ENCODE results near the gene CAMTA1. TPM values are rescaled to one million over a fixed set of nuclear protein-coding genes. Genes with fewer than 3 reads are reported as not detected.
A peak's percentile ranks its signal among the peaks of the same experiment; 100 is the strongest.

Gene CAMTA1
- polyA plus RNA-seq, 1 experiment = 23.1 TPM

DNA sequence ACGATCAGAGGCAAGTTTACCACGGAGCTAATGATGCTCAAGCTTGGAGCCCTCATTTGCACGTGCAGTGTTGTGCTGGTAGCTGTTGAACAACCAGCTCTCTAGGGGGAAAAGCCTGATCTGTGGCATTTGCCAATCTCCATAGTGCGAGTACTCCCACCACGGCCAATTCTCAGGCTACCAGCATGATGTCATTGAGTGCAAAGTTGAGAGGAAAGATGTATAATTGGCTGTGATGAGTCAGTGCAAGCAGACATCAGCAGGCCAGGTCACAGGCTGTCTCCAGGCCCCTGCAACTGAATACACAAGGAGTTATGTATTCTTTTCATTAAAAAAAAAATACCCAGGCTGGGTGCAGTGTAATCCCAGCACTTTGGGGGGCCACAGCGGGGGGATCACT, 752.8 kb downstream of the CAMTA1 start:
- TF ChIP-seq, protein P1, sequence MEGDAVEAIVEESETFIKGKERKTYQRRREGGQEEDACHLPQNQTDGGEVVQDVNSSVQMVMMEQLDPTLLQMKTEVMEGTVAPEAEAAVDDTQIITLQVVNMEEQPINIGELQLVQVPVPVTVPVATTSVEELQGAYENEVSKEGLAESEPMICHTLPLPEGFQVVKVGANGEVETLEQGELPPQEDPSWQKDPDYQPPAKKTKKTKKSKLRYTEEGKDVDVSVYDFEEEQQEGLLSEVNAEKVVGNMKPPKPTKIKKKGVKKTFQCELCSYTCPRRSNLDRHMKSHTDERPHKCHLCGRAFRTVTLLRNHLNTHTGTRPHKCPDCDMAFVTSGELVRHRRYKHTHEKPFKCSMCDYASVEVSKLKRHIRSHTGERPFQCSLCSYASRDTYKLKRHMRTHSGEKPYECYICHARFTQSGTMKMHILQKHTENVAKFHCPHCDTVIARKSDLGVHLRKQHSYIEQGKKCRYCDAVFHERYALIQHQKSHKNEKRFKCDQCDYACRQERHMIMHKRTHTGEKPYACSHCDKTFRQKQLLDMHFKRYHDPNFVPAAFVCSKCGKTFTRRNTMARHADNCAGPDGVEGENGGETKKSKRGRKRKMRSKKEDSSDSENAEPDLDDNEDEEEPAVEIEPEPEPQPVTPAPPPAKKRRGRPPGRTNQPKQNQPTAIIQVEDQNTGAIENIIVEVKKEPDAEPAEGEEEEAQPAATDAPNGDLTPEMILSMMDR (IDR thresholded peaks at IDR 0.05; ENCODE audit: insufficient read depth, low read depth, low read length) = no peak
- no peak for DNase-seq (ENCODE audit: low read depth)
- Histone ChIP-seq H3K36me3 (ENCODE audit: control insufficient read depth, insufficient read depth, low read length) (no peaks in the 10 kb centered on the region), H3K4me3 (ENCODE audit: low read depth, low read length) (no peak overlapping the region), H3K27me3 (ENCODE audit: control insufficient read depth, insufficient read depth, low read length) (no peaks in the 10 kb centered on the region)
- POLR2A ChIA-PET = no interaction called here
- CTCF ChIA-PET = interaction anchor here (0.6 to 0.8 kb wide), 4 partner anchors 9 to 84 kb away, joined by 3 to 4 read pairs (median 3); no protein-coding TSS in a partner anchor

- ChIA-PET CTCF (interaction anchor here (0.7 to 1.5 kb wide), 2 partner anchors 9 to 50 kb away, joined by 3 to 6 read pairs; no protein-coding TSS in a partner anchor), POLR2A (no interaction called here)
- TF ChIP-seq, protein P1 (IDR thresholded peaks at IDR 0.05; ENCODE audit: insufficient read depth, low read depth, low read length) = no peak
- no peaks in the 10 kb centered on the region for H3K36me3 ChIP-seq (ENCODE audit: control insufficient read depth, insufficient read depth, low read length)
- H3K4me3 ChIP-seq (ENCODE audit: low read depth, low read length) = no peak overlapping the region
- no peak for DNase-seq (ENCODE audit: low read depth)
- H3K27me3 ChIP-seq (ENCODE audit: control insufficient read depth, insufficient read depth, low read length) = no peaks in the 10 kb centered on the region
Observed at GRCh38 chr1:7538849-7539768, 753.9 kb downstream of the CAMTA1 start.

DNA sequence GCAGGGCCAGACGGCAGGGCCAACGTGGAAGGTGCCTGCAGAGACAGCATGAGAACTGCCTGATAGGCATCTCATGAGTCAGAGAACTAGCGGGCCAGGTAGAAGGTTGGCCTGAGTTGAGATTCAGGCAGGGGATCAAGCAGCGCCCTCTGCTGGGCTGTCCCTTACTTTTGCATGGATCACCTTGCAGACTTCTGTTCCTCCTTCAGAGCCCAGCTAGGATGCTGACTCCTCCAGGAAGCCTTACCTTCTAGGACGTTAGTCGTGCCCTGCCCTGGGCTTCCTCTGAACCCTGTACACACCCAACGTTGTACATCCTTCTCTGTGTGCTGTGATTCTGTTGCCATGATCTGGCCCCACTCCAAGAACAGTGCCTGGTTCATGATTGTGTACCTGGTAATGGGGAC, 754.5 kb downstream of the CAMTA1 start:
- Histone ChIP-seq H3K27me3 (ENCODE audit: control insufficient read depth, insufficient read depth, low read length) (no peaks in the 10 kb centered on the region), H3K36me3 (ENCODE audit: control insufficient read depth, insufficient read depth, low read length) (no peaks in the 10 kb centered on the region), H3K4me3 (ENCODE audit: low read depth, low read length) (no peak overlapping the region)
- POLR2A ChIA-PET = no interaction called here
- CTCF ChIA-PET = interaction anchor here (0.9 to 1.5 kb wide), 2 partner anchors 10 to 12 kb away, joined by 3 to 6 read pairs; no protein-coding TSS in a partner anchor
- TF ChIP-seq, protein P1 (IDR thresholded peaks at IDR 0.05; ENCODE audit: insufficient read depth, low read depth, low read length) = peak; percentile 37
- DNase-seq (ENCODE audit: low read depth) = no peak

DNA sequence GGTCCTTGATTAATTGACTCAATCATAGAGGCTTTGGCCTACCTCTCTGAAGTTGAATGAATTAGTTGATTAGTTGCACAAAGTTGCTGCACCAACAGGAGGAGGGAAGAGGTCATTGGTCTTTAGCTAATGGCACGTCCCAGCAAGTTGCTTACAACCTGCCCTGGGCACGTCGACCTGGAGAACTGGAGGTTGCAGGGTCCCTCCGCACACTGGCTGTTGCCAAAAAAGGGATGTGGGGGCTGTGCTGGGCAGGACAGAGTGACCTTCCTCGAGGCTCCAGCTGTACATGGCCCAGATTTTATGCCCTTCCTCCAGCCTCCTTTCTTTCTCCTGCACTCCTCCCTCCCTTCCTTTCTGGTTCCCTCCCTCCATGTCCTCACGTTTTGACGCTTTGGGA, 755.6 kb downstream of the CAMTA1 start:
- POLR2A ChIA-PET = no interaction called here
- H3K27me3 ChIP-seq (ENCODE audit: control insufficient read depth, insufficient read depth, low read length) = no peaks in the 10 kb centered on the region
- H3K4me3 ChIP-seq (ENCODE audit: low read depth, low read length) = no peak overlapping the region
- TF ChIP-seq, protein P1 (IDR thresholded peaks at IDR 0.05; ENCODE audit: insufficient read depth, low read depth, low read length) = no peak
- CTCF ChIA-PET = interaction anchor here (1.5 kb wide), 1 partner anchor 11 kb away, joined by 6 read pairs; no protein-coding TSS in a partner anchor
- H3K36me3 ChIP-seq (ENCODE audit: control insufficient read depth, insufficient read depth, low read length) = no peaks in the 10 kb centered on the region
- no peak for DNase-seq (ENCODE audit: low read depth)

- DNase-seq (ENCODE audit: low read depth) = no peak
- CTCF ChIA-PET = no interaction called here
Observed at GRCh38 chr1:7541629-7542028, 756.4 kb downstream of the CAMTA1 start.

More at GRCh38 chr1:7541629-7542028, 756.4 kb downstream of the CAMTA1 start:
- no peak overlapping the region for H3K4me3 ChIP-seq (ENCODE audit: low read depth, low read length)
- TF ChIP-seq, protein P1 (IDR thresholded peaks at IDR 0.05; ENCODE audit: insufficient read depth, low read depth, low read length) = no peak
- POLR2A ChIA-PET = no interaction called here
- H3K36me3 ChIP-seq (ENCODE audit: control insufficient read depth, insufficient read depth, low read length) = no peaks in the 10 kb centered on the region
- H3K27me3 ChIP-seq (ENCODE audit: control insufficient read depth, insufficient read depth, low read length) = no peaks in the 10 kb centered on the region
